PC-3 (cell line): ENCODE results near the gene STAT5A. TPM values are rescaled to one million over a fixed set of nuclear protein-coding genes. Genes with fewer than 3 reads are reported as not detected.

Experiments
- ATAC-seq: fragments of 200-7000 bp; cut with Tn5 transposase; 2 replicates; pipeline ENCODE4 v1.9.1; 2020; ENCODE audit warnings: mild to moderate bottlenecking, moderate library complexity
- BruUV-seq: library from RNA; stranded (reverse); fragments of 400-500 nt; replicated peaks from 2 replicates; lab custom pipeline; 2021; lab: Mats Ljungman, UMichigan
- CTCF ChIA-PET: fragments of 300-600 bp; sonication (Branson Sonifier 250); formaldehyde crosslinking; loops from one replicate; lab custom pipeline; 2022; ENCODE audit warnings: antibody characterized with exemption; lab: Charles Lee
- POLR2A ChIA-PET: fragments of 300-600 bp; sonication (Branson Sonifier 250); formaldehyde crosslinking; loops from one replicate; lab custom pipeline; 2022; ENCODE audit warnings: antibody characterized with exemption; ENCODE audit not compliant: unreplicated experiment; lab: Charles Lee
- DNase-seq: peaks from one replicate; pipeline ENCODE4 v3.0.0-alpha.2; 2015
- H2AFZ ChIP-seq: fragments of 300-600 bp; sonication (generic); 2 replicates; pipeline ENCODE4 v1.6.0; 2016; ENCODE audit warnings: antibody characterized with exemption, low read length
- H3F3A ChIP-seq: fragments of 300-600 bp; sonication (generic); one replicate; pipeline ENCODE4 v1.6.0; 2017; ENCODE audit warnings: antibody characterized with exemption, low read length, control low read depth, mild to moderate bottlenecking; ENCODE audit not compliant: unreplicated experiment
- H3K27ac ChIP-seq: fragments of 300-600 bp; sonication (generic); 2 replicates; pipeline ENCODE4 v1.5.1; 2016; ENCODE audit warnings: mild to moderate bottlenecking, low read length
- H3K27me3 ChIP-seq: fragments of 300-600 bp; sonication (generic); 2 replicates; pipeline ENCODE4 v1.6.1; 2016; ENCODE audit warnings: low read length, mixed read lengths
- H3K36me3 ChIP-seq: fragments of 300-600 bp; sonication (generic); 2 replicates; pipeline ENCODE4 v1.6.1; 2016; ENCODE audit warnings: low read depth, mixed run types, low read length, mixed read lengths
- H3K4me1 ChIP-seq: fragments of 300-600 bp; sonication (generic); 2 replicates; pipeline ENCODE4 v1.5.1; 2016; ENCODE audit warnings: low read length; ENCODE audit not compliant: insufficient read depth
- H3K4me2 ChIP-seq: fragments of 300-600 bp; sonication (generic); 2 replicates; pipeline ENCODE4 v1.6.0; 2016; ENCODE audit warnings: low read length
- H3K4me3 ChIP-seq: fragments of 300-600 bp; sonication (generic); 2 replicates; pipeline ENCODE4 v1.5.1; 2016; ENCODE audit warnings: mild to moderate bottlenecking, low read length, mixed read lengths
- H3K79me2 ChIP-seq: fragments of 300-600 bp; sonication (generic); 2 replicates; pipeline ENCODE4 v1.6.1; 2017; ENCODE audit warnings: low read length, mixed read lengths
- H3K9ac ChIP-seq: fragments of 300-600 bp; sonication (generic); 2 replicates; pipeline ENCODE4 v1.6.0; 2016; ENCODE audit warnings: mild to moderate bottlenecking, low read length
- H3K9me2 ChIP-seq: fragments of 300-600 bp; sonication (generic); replicated peaks from 2 replicates; pipeline ENCODE4 v1.6.1; 2016; ENCODE audit warnings: mixed run types, low read length, mixed read lengths
- H3K9me3 ChIP-seq: fragments of 300-600 bp; sonication (generic); 2 replicates; pipeline ENCODE4 v1.6.1; 2016; ENCODE audit warnings: low read length, mixed read lengths
- H4K20me1 ChIP-seq: fragments of 300-600 bp; sonication (generic); 2 replicates; pipeline ENCODE4 v1.6.1; 2016; ENCODE audit warnings: low read length, mixed read lengths
- EZH2 ChIP-seq: fragments of 300-600 bp; sonication (generic); IDR thresholded peaks from one replicate; pipeline ENCODE4 v1.6.1; 2017; ENCODE audit warnings: antibody characterized with exemption, mild to moderate bottlenecking, low read length; ENCODE audit not compliant: unreplicated experiment
- EZH2phosphoT487 ChIP-seq: fragments of 300-600 bp; sonication (generic); IDR thresholded peaks from 2 replicates; pipeline ENCODE4 v1.6.1; 2018; ENCODE audit warnings: mild to moderate bottlenecking, antibody characterized with exemption, low read length, borderline replicate concordance
- intact Hi-C: fragments of 100-400 bp; cut with micrococcal nuclease; formaldehyde crosslinking; loops from 2 replicates; pipeline ENCODE4 v1.9.0; 2023
- total RNA-seq: library from RNA; depleted of rRNA; stranded (reverse); fragments of >200 nt; gene quantifications from 2 replicates; pipeline ENCODE4 v1.2.3, GENCODE V29; 2014
- TF ChIP-seq, protein P1 (sequence below): fragments of 300-600 bp; sonication (generic); conservative IDR thresholded peaks from 2 replicates; pipeline ENCODE4 v1.5.1; 2017; ENCODE audit warnings: antibody characterized with exemption, low read depth, mild to moderate bottlenecking, low read length

The STAT5A gene
- total RNA-seq, 1 experiment from 2014 or later, result not detected

GRCh38 chr17:42287305-42287976, 857 bp upstream of the STAT5A start:
- CTCF ChIA-PET, result no interaction called here
- Histone ChIP-seq H3K4me1 (no peaks in the 10 kb centered on the region), H3K4me3 (no peak overlapping the region), H4K20me1 (no peaks in the 10 kb centered on the region), H3K79me2 (no peaks in the 10 kb centered on the region), H2AFZ (no peak overlapping the region), H3K9me3 (no peaks in the 10 kb centered on the region), H3K27ac (no peak overlapping the region), H3K27me3 (no peaks in the 10 kb centered on the region), H3K36me3 (no peaks in the 10 kb centered on the region), H3K9me2 (no peaks in the 10 kb centered on the region), H3K4me2 (no peak overlapping the region), H3F3A (no peaks in the 10 kb centered on the region), H3K9ac (no peak overlapping the region)
- intact Hi-C loops, result no loop called here
- no TSS peak for BruUV-seq
- no peak for TF ChIP-seq EZH2
- TF ChIP-seq EZH2phosphoT487, result no peak
- TF ChIP-seq, protein P1, sequence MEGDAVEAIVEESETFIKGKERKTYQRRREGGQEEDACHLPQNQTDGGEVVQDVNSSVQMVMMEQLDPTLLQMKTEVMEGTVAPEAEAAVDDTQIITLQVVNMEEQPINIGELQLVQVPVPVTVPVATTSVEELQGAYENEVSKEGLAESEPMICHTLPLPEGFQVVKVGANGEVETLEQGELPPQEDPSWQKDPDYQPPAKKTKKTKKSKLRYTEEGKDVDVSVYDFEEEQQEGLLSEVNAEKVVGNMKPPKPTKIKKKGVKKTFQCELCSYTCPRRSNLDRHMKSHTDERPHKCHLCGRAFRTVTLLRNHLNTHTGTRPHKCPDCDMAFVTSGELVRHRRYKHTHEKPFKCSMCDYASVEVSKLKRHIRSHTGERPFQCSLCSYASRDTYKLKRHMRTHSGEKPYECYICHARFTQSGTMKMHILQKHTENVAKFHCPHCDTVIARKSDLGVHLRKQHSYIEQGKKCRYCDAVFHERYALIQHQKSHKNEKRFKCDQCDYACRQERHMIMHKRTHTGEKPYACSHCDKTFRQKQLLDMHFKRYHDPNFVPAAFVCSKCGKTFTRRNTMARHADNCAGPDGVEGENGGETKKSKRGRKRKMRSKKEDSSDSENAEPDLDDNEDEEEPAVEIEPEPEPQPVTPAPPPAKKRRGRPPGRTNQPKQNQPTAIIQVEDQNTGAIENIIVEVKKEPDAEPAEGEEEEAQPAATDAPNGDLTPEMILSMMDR, result no peak
- POLR2A ChIA-PET, result no interaction called here
- DNase-seq (no peak), ATAC-seq (no peak)

- Histone ChIP-seq H3K79me2 (no peaks in the 10 kb centered on the region), H3K9ac (no peak overlapping the region), H3K27ac (no peak overlapping the region), H3K4me2 (no peak overlapping the region), H3K4me3 (no peak overlapping the region), H3K27me3 (no peaks in the 10 kb centered on the region), H3K36me3 (no peaks in the 10 kb centered on the region), H4K20me1 (no peaks in the 10 kb centered on the region), H3K4me1 (no peaks in the 10 kb centered on the region), H3K9me2 (no peaks in the 10 kb centered on the region), H3K9me3 (no peaks in the 10 kb centered on the region), H3F3A (no peaks in the 10 kb centered on the region), H2AFZ (no peak overlapping the region)
- no peak for ATAC-seq
- ChIA-PET POLR2A (no interaction called here), CTCF (no interaction called here)
- intact Hi-C loops, result no loop called here
- no peak for DNase-seq
- TF ChIP-seq EZH2 (no peak), EZH2phosphoT487 (no peak)
- TF ChIP-seq, protein P1, result no peak
- no TSS peak for BruUV-seq
Observed at GRCh38 chr17:42288803-42289610, 709 bp downstream of the STAT5A start.

DNA sequence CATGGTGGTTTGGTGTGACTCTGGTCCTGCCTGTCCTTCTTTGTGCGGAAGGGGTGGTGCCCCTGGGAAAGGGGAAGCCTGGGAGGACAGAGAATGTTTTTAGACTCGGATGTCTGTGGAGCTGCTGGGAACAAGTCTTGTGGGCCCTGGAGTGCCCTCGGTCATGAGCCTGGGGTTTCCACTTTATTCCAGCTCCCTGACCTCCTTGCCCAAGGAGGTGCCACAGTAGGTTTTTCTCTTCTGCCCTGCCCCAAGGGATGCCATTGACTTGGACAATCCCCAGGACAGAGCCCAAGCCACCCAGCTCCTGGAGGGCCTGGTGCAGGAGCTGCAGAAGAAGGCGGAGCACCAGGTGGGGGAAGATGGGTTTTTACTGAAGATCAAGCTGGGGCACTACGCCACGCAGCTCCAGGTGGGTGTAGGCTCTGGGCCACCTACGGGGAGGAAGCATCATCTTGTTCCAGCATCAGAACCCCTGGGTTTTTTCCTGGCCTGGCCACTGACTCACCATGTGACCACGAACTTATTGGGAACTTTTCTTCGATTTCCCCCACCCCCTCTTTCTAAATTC, 1.4 kb downstream of the STAT5A start:
- H3K27ac ChIP-seq, result no peak overlapping the region
- intact Hi-C loops, result no loop called here
- no peak for DNase-seq
- H2AFZ ChIP-seq, result no peak overlapping the region
- POLR2A ChIA-PET, result no interaction called here
- CTCF ChIA-PET, result no interaction called here
- no peaks in the 10 kb centered on the region for H3K36me3 ChIP-seq
- ATAC-seq, result no peak
- no peaks in the 10 kb centered on the region for H4K20me1 ChIP-seq
- BruUV-seq, result no TSS peak
- no peaks in the 10 kb centered on the region for H3K27me3 ChIP-seq
- no peaks in the 10 kb centered on the region for H3K9me3 ChIP-seq
- H3F3A ChIP-seq, result no peaks in the 10 kb centered on the region
- no peaks in the 10 kb centered on the region for H3K9me2 ChIP-seq
- no peak overlapping the region for H3K9ac ChIP-seq
- H3K4me3 ChIP-seq, result no peak overlapping the region
- H3K4me2 ChIP-seq, result no peak overlapping the region
- no peak for TF ChIP-seq EZH2phosphoT487
- no peaks in the 10 kb centered on the region for H3K4me1 ChIP-seq
- no peaks in the 10 kb centered on the region for H3K79me2 ChIP-seq
